ENCODE data around the gene OCRL.

OCRL gene

GRCh38 chrX:129638917-129639316, 98.9 kb downstream of the OCRL start:
- no peak for DNase-seq

DNA sequence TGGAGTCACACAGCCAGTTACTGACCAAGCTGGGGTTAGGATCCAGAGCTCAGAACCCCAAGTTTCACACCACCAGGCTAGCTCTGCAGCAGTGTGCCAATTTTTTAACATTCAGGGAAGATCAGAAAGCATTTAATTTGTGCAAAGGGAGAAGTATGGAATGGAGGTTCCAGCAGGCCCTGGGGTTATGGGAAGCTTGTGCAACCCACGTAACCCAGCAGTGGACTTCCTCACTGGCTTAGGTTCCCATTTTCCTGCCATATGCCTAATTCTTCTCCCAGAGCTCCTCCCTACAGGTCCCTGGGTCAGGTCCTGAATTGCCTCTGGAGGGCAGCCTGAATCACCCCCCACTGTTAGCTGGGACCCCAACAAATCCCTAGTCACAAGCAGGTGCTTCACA, 100.7 kb downstream of the OCRL start:
- no peak for DNase-seq

- DNase-seq: no peak
Observed at GRCh38 chrX:129641469-129641868, 101.4 kb downstream of the OCRL start.

GRCh38 chrX:129641941-129642340, 101.9 kb downstream of the OCRL start:
- DNase-seq: peak; percentile 30
